ENCODE results near the gene PRUNE1. TPM values are rescaled to one million over a fixed set of nuclear protein-coding genes. Genes with fewer than 3 reads are reported as not detected.

The PRUNE1 gene
- total RNA-seq, 4 donors from 2014 or later = 16.5 to 24.2 (median 20.4) TPM

DNA sequence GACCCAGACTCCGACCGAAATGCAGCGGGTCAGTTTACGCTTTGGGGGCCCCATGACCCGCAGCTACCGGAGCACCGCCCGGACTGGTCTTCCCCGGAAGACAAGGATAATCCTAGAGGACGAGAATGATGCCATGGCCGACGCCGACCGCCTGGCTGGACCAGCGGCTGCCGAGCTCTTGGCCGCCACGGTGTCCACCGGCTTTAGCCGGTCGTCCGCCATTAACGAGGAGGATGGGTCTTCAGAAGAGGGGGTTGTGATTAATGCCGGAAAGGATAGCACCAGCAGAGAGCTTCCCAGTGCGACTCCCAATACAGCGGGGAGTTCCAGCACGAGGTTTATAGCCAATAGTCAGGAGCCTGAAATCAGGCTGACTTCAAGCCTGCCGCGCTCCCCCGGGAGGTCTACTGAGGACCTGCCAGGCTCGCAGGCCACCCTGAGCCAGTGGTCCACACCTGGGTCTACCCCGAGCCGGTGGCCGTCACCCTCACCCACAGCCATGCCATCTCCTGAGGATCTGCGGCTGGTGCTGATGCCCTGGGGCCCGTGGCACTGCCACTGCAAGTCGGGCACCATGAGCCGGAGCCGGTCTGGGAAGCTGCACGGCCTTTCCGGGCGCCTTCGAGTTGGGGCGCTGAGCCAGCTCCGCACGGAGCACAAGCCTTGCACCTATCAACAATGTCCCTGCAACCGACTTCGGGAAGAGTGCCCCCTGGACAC is 39.8 kb downstream of the PRUNE1 start:
- TF ChIP-seq POLR2A (IDR thresholded peaks at IDR 0.05) (no peak), POLR2AphosphoS5 (IDR thresholded peaks at IDR 0.05) (peak in 2 of 3 donors; percentile 8 to 46), EP300 (IDR thresholded peaks at IDR 0.05) (no peak)
- TF ChIP-seq, protein P1, sequence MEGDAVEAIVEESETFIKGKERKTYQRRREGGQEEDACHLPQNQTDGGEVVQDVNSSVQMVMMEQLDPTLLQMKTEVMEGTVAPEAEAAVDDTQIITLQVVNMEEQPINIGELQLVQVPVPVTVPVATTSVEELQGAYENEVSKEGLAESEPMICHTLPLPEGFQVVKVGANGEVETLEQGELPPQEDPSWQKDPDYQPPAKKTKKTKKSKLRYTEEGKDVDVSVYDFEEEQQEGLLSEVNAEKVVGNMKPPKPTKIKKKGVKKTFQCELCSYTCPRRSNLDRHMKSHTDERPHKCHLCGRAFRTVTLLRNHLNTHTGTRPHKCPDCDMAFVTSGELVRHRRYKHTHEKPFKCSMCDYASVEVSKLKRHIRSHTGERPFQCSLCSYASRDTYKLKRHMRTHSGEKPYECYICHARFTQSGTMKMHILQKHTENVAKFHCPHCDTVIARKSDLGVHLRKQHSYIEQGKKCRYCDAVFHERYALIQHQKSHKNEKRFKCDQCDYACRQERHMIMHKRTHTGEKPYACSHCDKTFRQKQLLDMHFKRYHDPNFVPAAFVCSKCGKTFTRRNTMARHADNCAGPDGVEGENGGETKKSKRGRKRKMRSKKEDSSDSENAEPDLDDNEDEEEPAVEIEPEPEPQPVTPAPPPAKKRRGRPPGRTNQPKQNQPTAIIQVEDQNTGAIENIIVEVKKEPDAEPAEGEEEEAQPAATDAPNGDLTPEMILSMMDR (IDR thresholded peaks at IDR 0.05) = no peak
- Histone ChIP-seq H3K9me3 (no peaks in the 10 kb centered on the region), H3K27me3 (no peaks in the 10 kb centered on the region), H3K27ac (peak overlapping the region; percentile 90), H3K4me3 (peak overlapping the region; percentile 83), H3K4me1 (peaks cover 25% of the 10 kb centered on the region), H3K36me3 (peaks cover 22% of the 10 kb centered on the region)
- DNase-seq (ENCODE audit: low spot score in 2 of 2) = peak; percentile 84 to 88
- WGBS = 0% methylated on average over 15 of the region's 48 CpGs

DNA sequence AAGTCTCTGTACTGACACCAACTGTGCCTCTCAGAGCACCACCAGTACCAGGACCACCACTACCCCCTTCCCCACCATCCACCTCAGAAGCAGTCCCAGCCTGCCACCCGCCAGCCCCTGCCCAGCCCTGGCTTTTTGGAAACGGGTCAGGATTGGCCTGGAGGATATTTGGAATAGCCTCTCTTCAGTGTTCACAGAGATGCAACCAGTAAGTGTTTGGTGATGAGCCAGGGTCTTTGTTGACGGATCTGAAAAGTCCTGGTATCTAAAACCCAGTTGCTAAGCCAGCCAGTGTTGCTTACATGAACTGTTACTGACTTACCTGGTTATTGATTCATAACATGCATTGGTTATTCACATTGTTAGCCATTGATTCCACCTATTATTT is 40.4 kb downstream of the PRUNE1 start:
- Histone ChIP-seq H3K27ac (peak overlapping the region; percentile 90), H3K9me3 (no peaks in the 10 kb centered on the region), H3K4me3 (peak overlapping the region; percentile 83), H3K36me3 (peaks cover 23% of the 10 kb centered on the region), H3K4me1 (peaks cover 25% of the 10 kb centered on the region), H3K27me3 (no peaks in the 10 kb centered on the region)
- no peak for TF ChIP-seq POLR2AphosphoS5 (IDR thresholded peaks at IDR 0.05)
- TF ChIP-seq, protein P1 (IDR thresholded peaks at IDR 0.05) = peak in 1 of 2 donors; percentile 39
- no peak for DNase-seq (ENCODE audit: low spot score in 2 of 2)
- 4% methylated on average over 2 of the region's 3 CpGs for WGBS

DNA sequence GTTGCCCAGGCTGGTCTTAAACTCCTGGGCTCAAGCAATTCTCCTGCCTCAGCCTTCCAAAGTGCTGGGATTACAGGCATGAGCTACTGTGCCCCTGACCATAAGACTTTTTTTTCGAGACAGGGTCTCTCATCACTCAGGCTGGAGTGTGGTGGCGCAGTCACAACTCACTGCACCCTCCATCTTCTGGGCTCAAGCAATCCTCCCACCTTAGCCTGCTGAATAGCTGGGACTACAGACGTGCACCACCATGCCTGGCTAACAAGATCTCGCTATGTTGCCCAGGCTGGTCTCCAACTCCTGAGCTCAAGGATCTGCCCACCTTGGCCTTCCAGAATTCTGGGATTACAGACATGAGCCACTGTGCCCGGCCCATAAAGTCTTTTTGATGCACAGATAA is 41.2 kb downstream of the PRUNE1 start:
- no peak for DNase-seq (ENCODE audit: low spot score in 2 of 2)
- Histone ChIP-seq H3K27me3 (no peaks in the 10 kb centered on the region), H3K36me3 (peaks cover 32% of the 10 kb centered on the region), H3K4me1 (peaks cover 25% of the 10 kb centered on the region), H3K9me3 (no peaks in the 10 kb centered on the region), H3K4me3 (no peak overlapping the region), H3K27ac (peak overlapping the region; percentile 28)
- 83% methylated on average over 3 of the region's 5 CpGs for WGBS
- TF ChIP-seq POLR2A (IDR thresholded peaks at IDR 0.05) (no peak), EP300 (IDR thresholded peaks at IDR 0.05) (no peak), POLR2AphosphoS5 (IDR thresholded peaks at IDR 0.05) (no peak)
- TF ChIP-seq, protein P1 (IDR thresholded peaks at IDR 0.05) = no peak

DNA sequence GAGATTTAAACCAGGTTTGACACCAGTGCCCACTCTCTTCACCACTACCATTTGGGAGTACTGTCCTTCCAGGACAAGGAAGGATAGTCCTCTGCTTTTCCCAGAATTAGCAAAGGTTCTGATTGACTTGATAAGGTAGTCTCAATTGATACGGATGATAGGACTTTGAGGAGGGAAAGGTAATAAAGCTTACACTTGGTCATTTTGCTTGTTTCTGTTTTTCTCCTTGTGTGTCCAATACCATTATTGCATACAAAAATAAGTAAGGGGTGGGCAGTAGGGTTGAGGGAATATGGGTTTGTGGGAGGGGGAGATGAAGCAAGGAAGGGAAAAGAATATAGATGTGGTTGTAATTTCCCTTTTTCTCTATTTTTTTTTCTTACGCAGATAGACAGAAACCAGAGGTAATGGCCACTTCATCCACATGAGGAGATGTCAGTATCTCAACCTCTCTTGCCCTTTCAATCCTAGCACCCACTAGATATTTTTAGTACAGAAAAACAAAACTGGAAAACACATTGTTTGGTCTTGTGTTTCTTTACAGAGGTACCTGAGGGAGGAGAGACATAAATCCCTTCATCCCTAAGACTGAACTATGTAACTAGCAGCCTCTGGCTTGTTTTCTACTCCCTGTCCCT is 41.9 kb downstream of the PRUNE1 start:
- no peak overlapping the region for H3K4me3 ChIP-seq
- H3K9me3 ChIP-seq = no peaks in the 10 kb centered on the region
- peaks cover 25% of the 10 kb centered on the region for H3K4me1 ChIP-seq
- no peak for DNase-seq (ENCODE audit: low spot score in 2 of 2)
- WGBS = 74% methylated on average over 2 of the region's 2 CpGs
- H3K27ac ChIP-seq = no peak overlapping the region
- H3K36me3 ChIP-seq = peaks cover 39% of the 10 kb centered on the region
- H3K27me3 ChIP-seq = no peaks in the 10 kb centered on the region
- TF ChIP-seq POLR2AphosphoS5 (IDR thresholded peaks at IDR 0.05) (peak in 1 of 3 donors; percentile 28), EP300 (IDR thresholded peaks at IDR 0.05) (no peak), POLR2A (IDR thresholded peaks at IDR 0.05) (no peak)
- TF ChIP-seq, protein P1 (IDR thresholded peaks at IDR 0.05) = no peak

DNA sequence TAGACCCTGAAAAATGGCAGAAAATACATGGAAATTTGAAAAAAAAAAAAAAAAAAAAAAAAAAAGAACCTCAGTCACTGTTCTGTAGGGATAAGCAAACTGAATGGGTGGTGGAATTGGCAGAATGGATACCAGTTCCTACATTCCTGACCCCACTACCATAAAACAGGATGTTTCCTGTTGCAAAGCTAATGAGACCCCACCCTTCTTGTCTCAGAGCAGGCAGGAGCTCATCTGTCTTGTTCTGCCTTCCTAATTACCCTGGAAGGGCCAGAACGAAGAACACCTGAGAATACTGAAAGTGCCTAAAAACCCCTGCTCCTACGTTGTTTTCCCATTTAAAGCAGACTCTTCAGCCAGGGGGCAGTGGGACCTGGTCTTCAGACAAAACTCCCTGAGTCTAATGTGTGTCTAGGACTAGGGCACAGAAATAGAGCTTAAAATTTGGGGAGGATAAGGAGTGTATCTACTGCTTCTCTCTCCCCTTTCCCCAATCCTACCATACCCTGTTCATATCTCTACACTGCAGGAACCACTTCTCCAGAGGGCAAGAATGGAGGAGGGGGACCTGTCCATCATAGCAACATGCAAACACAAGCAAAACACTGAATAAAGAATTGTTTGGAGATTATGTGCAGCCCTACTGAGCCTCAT is 43.2 kb downstream of the PRUNE1 start:
- Histone ChIP-seq H3K9me3 (no peaks in the 10 kb centered on the region), H3K4me1 (peaks cover 38% of the 10 kb centered on the region), H3K27ac (no peak overlapping the region), H3K36me3 (peaks cover 48% of the 10 kb centered on the region), H3K27me3 (no peaks in the 10 kb centered on the region), H3K4me3 (no peak overlapping the region)
- DNase-seq (ENCODE audit: low spot score in 2 of 2) = no peak
- TF ChIP-seq, protein P1 (IDR thresholded peaks at IDR 0.05) = no peak
- WGBS = 54% methylated on average over 2 of the region's 2 CpGs
